H9 (cell line): ENCODE data around the gene PROCR. TPM values are rescaled to one million over a fixed set of nuclear protein-coding genes. Genes with fewer than 3 reads are reported as not detected.

Experiments used
- DNase-seq: peaks from one replicate; pipeline ENCODE4 v3.0.0-alpha.2; 2017
- H2AFZ ChIP-seq: one replicate; pipeline ENCODE4 v1.6.1; 2013; ENCODE audit warnings: mild to moderate bottlenecking, low read length, control low read depth, moderate library complexity
- H2AK5ac ChIP-seq: 2 replicates; pipeline ENCODE4 v1.6.1; 2013; ENCODE audit warnings: low read length, control low read depth, mixed read lengths; ENCODE audit not compliant: insufficient read length
- H2BK120ac ChIP-seq: one replicate; pipeline ENCODE4 v1.6.1; 2013; ENCODE audit warnings: low read depth, mild to moderate bottlenecking, low read length, control low read depth, inconsistent platforms; ENCODE audit not compliant: poor library complexity, severe bottlenecking
- H2BK12ac ChIP-seq: 2 replicates; pipeline ENCODE4 v1.6.1; 2013; ENCODE audit warnings: low read length, control low read depth, mixed read lengths, low read depth; ENCODE audit not compliant: insufficient read length
- H2BK15ac ChIP-seq: 2 replicates; pipeline ENCODE4 v1.6.1; 2013; ENCODE audit warnings: low read depth, low read length, control low read depth
- H2BK20ac ChIP-seq: one replicate; pipeline ENCODE4 v1.6.1; 2013; ENCODE audit warnings: low read depth, mild to moderate bottlenecking, low read length, control low read depth, inconsistent platforms; ENCODE audit not compliant: poor library complexity, severe bottlenecking
- H2BK5ac ChIP-seq: 2 replicates; pipeline ENCODE4 v1.6.1; 2013; ENCODE audit warnings: low read length, control low read depth, mixed read lengths; ENCODE audit not compliant: insufficient read length
- H3K14ac ChIP-seq: 2 replicates; pipeline ENCODE4 v1.6.1; 2013; ENCODE audit warnings: low read length, control low read depth; ENCODE audit not compliant: insufficient read depth
- H3K18ac ChIP-seq: 2 replicates; pipeline ENCODE4 v1.6.1; 2013; ENCODE audit warnings: low read depth, mild to moderate bottlenecking, mixed read lengths, low read length, control low read depth; ENCODE audit not compliant: insufficient read length
- H3K23ac ChIP-seq: 2 replicates; pipeline ENCODE4 v1.6.1; 2013; ENCODE audit warnings: low read length, control low read depth, mixed read lengths, low read depth; ENCODE audit not compliant: insufficient read length
- H3K23me2 ChIP-seq: 2 replicates; pipeline ENCODE4 v1.6.1; 2013; ENCODE audit warnings: low read depth, mild to moderate bottlenecking, mixed read lengths, low read length, control low read depth; ENCODE audit not compliant: insufficient read length, poor library complexity, severe bottlenecking
- H3K27ac ChIP-seq: 2 replicates; pipeline ENCODE4 v1.5.1; 2013; ENCODE audit warnings: low read length, control low read depth, mixed read lengths, low read depth; ENCODE audit not compliant: insufficient read length
- H3K27me3 ChIP-seq: 2 replicates; pipeline ENCODE4 v1.6.1; 2013; ENCODE audit warnings: low read length, control low read depth, inconsistent platforms; ENCODE audit not compliant: insufficient read depth
- H3K4ac ChIP-seq: 2 replicates; pipeline ENCODE4 v1.6.1; 2013; ENCODE audit warnings: low read depth, mild to moderate bottlenecking, control low read depth, inconsistent platforms, low read length, moderate library complexity
- H3K4me1 ChIP-seq: 2 replicates; pipeline ENCODE4 v1.6.1; 2013; ENCODE audit warnings: low read length, control low read depth, inconsistent platforms; ENCODE audit not compliant: insufficient read depth
- H3K4me2 ChIP-seq: 2 replicates; pipeline ENCODE4 v1.6.1; 2013; ENCODE audit warnings: low read length, control low read depth, mixed read lengths; ENCODE audit not compliant: insufficient read length, insufficient read depth
- H3K56ac ChIP-seq: 2 replicates; pipeline ENCODE4 v1.6.1; 2013; ENCODE audit warnings: low read depth, mild to moderate bottlenecking, mixed read lengths, low read length, control low read depth; ENCODE audit not compliant: insufficient read length
- H3K79me1 ChIP-seq: 2 replicates; pipeline ENCODE4 v1.6.1; 2013; ENCODE audit warnings: low read depth, mild to moderate bottlenecking, moderate library complexity, low read length, control low read depth, inconsistent platforms; ENCODE audit not compliant: insufficient read depth, poor library complexity, severe bottlenecking
- H3K79me2 ChIP-seq: 2 replicates; pipeline ENCODE4 v1.6.1; 2013; ENCODE audit warnings: low read length, control low read depth, inconsistent platforms; ENCODE audit not compliant: insufficient read depth
- H3K9ac ChIP-seq: 2 replicates; pipeline ENCODE4 v1.6.1; 2013; ENCODE audit warnings: low read length, control low read depth, mixed read lengths; ENCODE audit not compliant: insufficient read length; ENCODE audit errors: extremely low read depth
- H3K9me3 ChIP-seq: one replicate; pipeline ENCODE4 v1.6.1; 2013; ENCODE audit warnings: low read depth, low read length, inconsistent platforms; ENCODE audit not compliant: control insufficient read depth
- H3T11ph ChIP-seq: one replicate; pipeline ENCODE4 v1.6.1; 2013; ENCODE audit warnings: mild to moderate bottlenecking, low read length, control low read depth, inconsistent platforms
- H4K20me1 ChIP-seq: one replicate; pipeline ENCODE4 v1.6.1; 2013; ENCODE audit not compliant: control insufficient read depth, insufficient read length, insufficient read depth
- H4K5ac ChIP-seq: 2 replicates; pipeline ENCODE4 v1.6.1; 2013; ENCODE audit warnings: low read depth, mild to moderate bottlenecking, mixed read lengths, low read length, control low read depth; ENCODE audit not compliant: insufficient read length
- H4K8ac ChIP-seq: replicated peaks from 2 replicates; pipeline ENCODE4 v1.6.1; 2013; ENCODE audit warnings: low read length, control low read depth, mixed read lengths, low read depth; ENCODE audit not compliant: insufficient read length
- H4K91ac ChIP-seq: 2 replicates; pipeline ENCODE4 v1.6.1; 2013; ENCODE audit warnings: low read depth, mild to moderate bottlenecking, moderate library complexity, mixed read lengths, low read length, control low read depth; ENCODE audit not compliant: insufficient read length
- H3K27ac Mint-ChIP-seq, 3 experiments: 2 replicates in 2 of 3; 3 replicates in 1 of 3; pipeline ENCODE4 v1.8.0; 2020 to 2021; ENCODE audit warnings: mixed read lengths in 3 of 3, mild to moderate bottlenecking in 1 of 3, moderate library complexity in 1 of 3
- H3K27me3 Mint-ChIP-seq: 2 replicates; pipeline ENCODE4 v1.8.0; 2021; ENCODE audit warnings: low read depth, mild to moderate bottlenecking, moderate library complexity, mixed read lengths
- H3K36me3 Mint-ChIP-seq, 3 experiments: 2 replicates in 2 of 3; 3 replicates in 1 of 3; pipeline ENCODE4 v1.8.0; 2020 to 2021; ENCODE audit warnings: low read depth in 3 of 3, mixed read lengths in 3 of 3; ENCODE audit not compliant: insufficient read depth in 1 of 3
- H3K4me1 Mint-ChIP-seq, 2 experiments: 2 replicates each; pipeline ENCODE4 v1.8.0; 2020; ENCODE audit warnings: mixed read lengths in 2 of 2
- H3K4me3 Mint-ChIP-seq, 2 experiments: 2 replicates in 1 of 2; 3 replicates in 1 of 2; pipeline ENCODE4 v1.8.0; 2020 to 2021; ENCODE audit warnings: mild to moderate bottlenecking in 2 of 2, mixed read lengths in 2 of 2, moderate library complexity in 1 of 2
- H3K9me3 Mint-ChIP-seq, 2 experiments: 2 replicates in 1 of 2; 3 replicates in 1 of 2; pipeline ENCODE4 v1.8.0; 2020; ENCODE audit warnings: mild to moderate bottlenecking in 2 of 2, mixed read lengths in 2 of 2, moderate library complexity in 1 of 2
- WGBS: extraction: QIAGEN DNeasy Blood & Tissue Kit; methylation state at CpG from one replicate; pipeline ENCODE4 v1.1.7; 2013; ENCODE audit warnings: missing lambda C conversion rate, low lambda C conversion rate, mixed read lengths; ENCODE audit not compliant: insufficient read length; ENCODE audit errors: extremely low coverage; 5-methylcytosine and 5-hydroxymethylcytosine counted together
- total RNA-seq: library from RNA; stranded (reverse); gene quantifications from 2 replicates; pipeline ENCODE4 v1.2.1, GENCODE V29; 2021
- TF ChIP-seq, protein P1 (sequence below): fragments of 200-600 bp; sonication (generic); conservative IDR thresholded peaks from 3 replicates; pipeline ENCODE4 v1.8.0; 2021; ENCODE audit warnings: antibody characterized with exemption, mild to moderate bottlenecking

PROCR gene
- total RNA-seq, 1 experiment from 2014 or later = 6.4 TPM

DNA sequence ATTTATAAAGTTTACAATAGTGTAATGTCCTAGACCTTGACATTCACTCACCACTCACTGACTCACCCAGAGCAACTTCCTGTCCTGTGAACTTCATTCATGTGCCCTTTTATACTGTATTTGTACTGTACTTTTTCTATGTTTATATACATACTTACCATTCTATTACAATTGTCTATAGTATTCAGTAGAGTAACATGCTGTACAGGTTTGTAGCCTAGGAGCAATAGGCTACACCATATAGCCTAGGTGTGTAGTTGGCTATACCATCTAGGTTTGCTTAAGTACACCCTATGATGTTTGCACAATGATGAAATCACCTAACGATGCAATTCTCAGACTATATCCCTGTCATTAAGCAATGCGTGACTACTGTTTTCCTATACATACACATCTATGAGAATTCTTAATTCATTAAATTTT is 42.2 kb upstream of the PROCR start:
- Histone ChIP-seq H3K23me2 (no peaks in the 10 kb centered on the region), H4K91ac (no peak overlapping the region), H3K4ac (no peak overlapping the region), H3K56ac (no peak overlapping the region), H3K23ac (no peak overlapping the region), H3K27ac (no peak overlapping the region), H4K5ac (no peak overlapping the region), H3K14ac (no peak overlapping the region), H4K20me1 (no peaks in the 10 kb centered on the region), H3K79me1 (no peaks in the 10 kb centered on the region), H3K9me3 (no peaks in the 10 kb centered on the region), H2BK12ac (no peak overlapping the region), H3K4me2 (no peak overlapping the region), H3K9ac (no peak overlapping the region), H3K27me3 (no peaks in the 10 kb centered on the region), H2BK5ac (no peak overlapping the region), H2BK15ac (no peak overlapping the region), H3K4me1 (no peaks in the 10 kb centered on the region), H3K79me2 (no peaks in the 10 kb centered on the region), H4K8ac (no peak overlapping the region), H2BK20ac (no peak overlapping the region), H3T11ph (no peak overlapping the region), H2AFZ (no peak overlapping the region), H2AK5ac (no peak overlapping the region), H3K18ac (no peak overlapping the region), H2BK120ac (no peak overlapping the region)
- Mint-ChIP-seq H3K9me3 (no peaks in the 10 kb centered on the region), H3K27me3 (no peaks in the 10 kb centered on the region), H3K36me3 (peaks cover 4 to 67% (median 53%) of the 10 kb centered on the region in 3 experiments; a peak in 6 of 7 replicates), H3K27ac (no peak overlapping the region), H3K4me1 (peaks cover 0 to under 1% of the 10 kb centered on the region in 2 experiments; a peak in 1 of 4 replicates), H3K4me3 (no peak overlapping the region)
- DNase-seq = no peak
- TF ChIP-seq, protein P1, sequence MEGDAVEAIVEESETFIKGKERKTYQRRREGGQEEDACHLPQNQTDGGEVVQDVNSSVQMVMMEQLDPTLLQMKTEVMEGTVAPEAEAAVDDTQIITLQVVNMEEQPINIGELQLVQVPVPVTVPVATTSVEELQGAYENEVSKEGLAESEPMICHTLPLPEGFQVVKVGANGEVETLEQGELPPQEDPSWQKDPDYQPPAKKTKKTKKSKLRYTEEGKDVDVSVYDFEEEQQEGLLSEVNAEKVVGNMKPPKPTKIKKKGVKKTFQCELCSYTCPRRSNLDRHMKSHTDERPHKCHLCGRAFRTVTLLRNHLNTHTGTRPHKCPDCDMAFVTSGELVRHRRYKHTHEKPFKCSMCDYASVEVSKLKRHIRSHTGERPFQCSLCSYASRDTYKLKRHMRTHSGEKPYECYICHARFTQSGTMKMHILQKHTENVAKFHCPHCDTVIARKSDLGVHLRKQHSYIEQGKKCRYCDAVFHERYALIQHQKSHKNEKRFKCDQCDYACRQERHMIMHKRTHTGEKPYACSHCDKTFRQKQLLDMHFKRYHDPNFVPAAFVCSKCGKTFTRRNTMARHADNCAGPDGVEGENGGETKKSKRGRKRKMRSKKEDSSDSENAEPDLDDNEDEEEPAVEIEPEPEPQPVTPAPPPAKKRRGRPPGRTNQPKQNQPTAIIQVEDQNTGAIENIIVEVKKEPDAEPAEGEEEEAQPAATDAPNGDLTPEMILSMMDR = no peak
- 100% methylated on average over 1 of the region's 2 CpGs for WGBS
